Adrenal gland (tissue), 12 donors: ENCODE results near the gene COL23A1. TPM values are rescaled to one million over a fixed set of nuclear protein-coding genes. Genes with fewer than 3 reads are reported as not detected.

Experiments used
- DNase-seq, 7 donors: peaks; one replicate each; pipeline ENCODE4 v3.0.0-alpha.2; 2019 to 2020
- H3K27ac ChIP-seq, 5 donors: fragments of 200-600 bp; sonication (generic) in 4 of 5; 1 replicate in 3 of 5; 2 replicates in 2 of 5; pipeline versions ENCODE4 v1.5.1 to v1.8.0; 2016 to 2020; ENCODE audit warnings: mild to moderate bottlenecking in 1 of 5
- H3K27me3 ChIP-seq: fragments of 200-600 bp; 2 replicates; pipeline ENCODE4 v1.8.0; 2021
- H3K36me3 ChIP-seq, 2 donors: fragments of 200-600 bp; replicated peaks in 1 of 2; 1 replicate in 1 of 2; 2 replicates in 1 of 2; pipeline versions ENCODE4 v1.5.1 to v1.8.0; 2018 to 2022
- H3K4me1 ChIP-seq, 2 donors: fragments of 200-600 bp; replicated peaks in 1 of 2; 1 replicate in 1 of 2; 2 replicates in 1 of 2; pipeline versions ENCODE4 v1.5.1 to v1.8.0; 2018 to 2021
- H3K4me3 ChIP-seq, 4 donors: fragments of 200-600 bp; sonication (generic) in 3 of 4; one replicate each; pipeline ENCODE4 v1.5.1; 2016 to 2018
- H3K9me3 ChIP-seq, 3 donors: fragments of 200-600 bp; sonication (generic) in 1 of 3; replicated peaks in 1 of 3; 1 replicate in 2 of 3; 2 replicates in 1 of 3; pipeline versions ENCODE4 v1.5.1 to v1.8.0; 2016 to 2021
- CTCF ChIP-seq, 6 experiments: fragments of 450-650 bp in 4 of 6; fragments of 200-600 bp in 2 of 6; sonication (generic) in 1 of 6; IDR thresholded peaks; 1 replicate in 5 of 6; 2 replicates in 1 of 6; pipeline versions ENCODE4 v1.5.1 to v1.8.0; 2016 to 2021; ENCODE audit warnings: antibody characterized with exemption in 6 of 6, mild to moderate bottlenecking in 2 of 6, moderate library complexity in 1 of 6
- POLR2A ChIP-seq, 2 donors: fragments of 450-650 bp; IDR thresholded peaks; one replicate each; pipeline ENCODE4 v1.6.1; 2017; ENCODE audit warnings: antibody characterized with exemption in 2 of 2, mild to moderate bottlenecking in 2 of 2, moderate library complexity in 1 of 2
- WGBS, 4 donors: extraction: QIAGEN DNeasy Blood & Tissue Kit in 2 of 4; methylation state at CpG; one replicate each; pipeline versions ENCODE4 v1.1.5 to v1.1.7; 2013 to 2017; 5-methylcytosine and 5-hydroxymethylcytosine counted together
- intact Hi-C, 2 donors: fragments of 100-400 bp; cut with DNase I; formaldehyde crosslinking; loops; one replicate each; pipeline versions ENCODE4 v1.14.1 to v1.15.0; 2022 to 2023
- polyA plus RNA-seq, 3 donors: library from polyadenylated mRNA; stranded (reverse); fragments of 200-250 nt in 2 of 3; fragments of 350-450 nt in 1 of 3; fragmentation: Illumina TruSeq in 1 of 3; extraction: RNeasy Lipid Tissue Mini Kit (QIAGEN cat#74804) in 1 of 3; gene quantifications; one replicate each; pipeline ENCODE4 v1.2.3, GENCODE V29; 2013 to 2014
- total RNA-seq, 9 donors: library from RNA; depleted of rRNA in 4 of 9; stranded (reverse); fragments of >200 nt in 4 of 9; fragments of 120-200 nt in 1 of 9; fragmentation: NEBNext Ultra II Directional in 1 of 9; extraction: Animal tissue kit (Norgen Biotek cat#: 25700) in 1 of 9; gene quantifications; one replicate each; pipeline versions ENCODE4 v1.1.0 to v1.2.4, GENCODE V29; 2013 to 2023
- donor health status: healthy with polysubstance abuse.
- donor health status: Bipolar disorder and iron deficiency.
- donor health status: DM: yes; HTN: yes; CAD: no.
- donor health status: DM: no; HTN: no; CAD: no.
- donor health status: DM: no; HTN: no; CAD: no.
- donor health status: DM: yes; HTN: yes; CAD: no.

Gene COL23A1
- total and polyA plus RNA-seq, 12 donors: 0.09 to 4.4 (median 0.88) TPM

DNA sequence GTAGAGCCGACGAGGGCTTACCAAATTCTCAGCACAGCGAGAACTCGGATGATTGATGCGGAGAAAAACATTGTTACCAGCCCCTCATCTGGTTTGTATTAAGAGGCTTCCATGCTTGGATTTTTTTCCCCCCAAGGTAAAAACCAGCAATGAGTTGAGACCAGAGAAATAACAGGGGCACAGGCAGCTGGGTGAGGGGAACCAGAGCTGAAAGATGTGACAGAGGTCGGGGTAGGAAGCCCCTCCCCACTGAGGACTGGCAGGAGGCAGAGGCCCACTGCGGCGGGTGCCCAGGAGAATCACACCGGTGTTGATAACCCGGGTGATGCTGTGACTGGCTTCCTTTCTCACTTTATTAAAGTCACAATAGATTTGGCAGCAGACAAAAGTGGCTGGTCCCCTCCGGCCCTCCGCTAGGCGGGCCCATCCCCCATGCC, 241.1 kb downstream of the COL23A1 start:
- Histone ChIP-seq H3K4me3 (no peak overlapping the region), H3K27ac (no peak overlapping the region), H3K4me1 (no peaks in the 10 kb centered on the region), H3K27me3 (no peaks in the 10 kb centered on the region), H3K36me3 (no peaks in the 10 kb centered on the region), H3K9me3 (no peaks in the 10 kb centered on the region)
- no peak for TF ChIP-seq CTCF (IDR thresholded peaks at IDR 0.05)
- no peak for TF ChIP-seq POLR2A (IDR thresholded peaks at IDR 0.05)
- no peak for DNase-seq
- WGBS, 4 donors: 81 to 90% (median 84%) methylated on average over 12 to 13 of the region's 13 CpGs
- intact Hi-C loops: no loop called here

GRCh38 chr5:178348356-178349074, 241.7 kb downstream of the COL23A1 start:
- DNase-seq: no peak
- TF ChIP-seq CTCF (IDR thresholded peaks at IDR 0.05) (no peak), POLR2A (IDR thresholded peaks at IDR 0.05) (no peak)
- Histone ChIP-seq H3K4me1 (no peaks in the 10 kb centered on the region), H3K27me3 (no peaks in the 10 kb centered on the region), H3K27ac (no peak overlapping the region), H3K36me3 (no peaks in the 10 kb centered on the region), H3K9me3 (no peaks in the 10 kb centered on the region), H3K4me3 (no peak overlapping the region)
- WGBS, 4 donors: 77 to 85% (median 80%) methylated on average over 11 to 15 of the region's 15 CpGs
- intact Hi-C loops: no loop called here

- no peak for DNase-seq
- Histone ChIP-seq H3K4me1 (no peaks in the 10 kb centered on the region), H3K4me3 (no peak overlapping the region), H3K36me3 (no peaks in the 10 kb centered on the region), H3K27ac (no peak overlapping the region), H3K27me3 (no peaks in the 10 kb centered on the region), H3K9me3 (no peaks in the 10 kb centered on the region)
- 87 to 91% (median 88%) methylated on average over 8 to 11 of the region's 11 CpGs for WGBS, 4 donors
- TF ChIP-seq POLR2A (IDR thresholded peaks at IDR 0.05): no peak
- TF ChIP-seq CTCF (IDR thresholded peaks at IDR 0.05): no peak
- intact Hi-C loops: no loop called here
Measured at GRCh38 chr5:178347956-178348355, 242.2 kb downstream of the COL23A1 start.

GRCh38 chr5:178346607-178347334, 243.4 kb downstream of the COL23A1 start:
- Histone ChIP-seq H3K27me3 (no peaks in the 10 kb centered on the region), H3K27ac (no peak overlapping the region), H3K9me3 (no peaks in the 10 kb centered on the region), H3K36me3 (no peaks in the 10 kb centered on the region), H3K4me1 (no peaks in the 10 kb centered on the region), H3K4me3 (no peak overlapping the region)
- DNase-seq: no peak
- WGBS, 4 donors: 80 to 89% (median 85%) methylated on average over 20 of the region's 20 CpGs
- TF ChIP-seq CTCF (IDR thresholded peaks at IDR 0.05): no peak
- no peak for TF ChIP-seq POLR2A (IDR thresholded peaks at IDR 0.05)
- intact Hi-C loops: no loop called here
